GM12875 (cell line): ENCODE data around the gene CFTR.

Experiments used
- H3K4me3 ChIP-seq: one replicate; pipeline ENCODE4 v1.5.1; 2011; ENCODE audit warnings: low read depth, low read length, control low read depth
- TF ChIP-seq, protein P1 (sequence below): IDR thresholded peaks from 2 replicates; pipeline ENCODE4 v1.5.1; 2011; ENCODE audit warnings: low read depth, mild to moderate bottlenecking, control low read depth, inconsistent platforms, low read length, moderate library complexity, borderline replicate concordance; ENCODE audit not compliant: insufficient read depth

CFTR gene

DNA sequence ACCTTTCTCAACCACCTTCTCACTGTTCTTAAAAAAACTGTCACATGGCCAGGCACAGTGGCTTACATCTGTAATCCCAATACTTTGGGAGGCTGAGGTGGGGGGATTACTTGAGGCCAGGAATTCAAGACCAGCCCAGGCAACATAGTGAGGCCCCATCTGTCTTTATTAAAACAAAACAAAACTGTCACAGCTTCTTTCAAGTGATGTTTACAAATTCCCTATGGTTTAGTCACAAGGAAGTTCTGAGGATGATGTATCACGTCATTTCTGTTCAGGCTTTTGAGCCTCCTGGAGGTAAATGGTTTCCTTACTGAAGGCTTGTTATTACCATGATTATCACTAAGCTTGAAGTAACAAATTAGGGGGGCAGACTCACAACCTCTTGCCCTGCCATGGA lies 186.2 kb downstream of the CFTR start:
- no peak overlapping the region for H3K4me3 ChIP-seq
- TF ChIP-seq, protein P1, sequence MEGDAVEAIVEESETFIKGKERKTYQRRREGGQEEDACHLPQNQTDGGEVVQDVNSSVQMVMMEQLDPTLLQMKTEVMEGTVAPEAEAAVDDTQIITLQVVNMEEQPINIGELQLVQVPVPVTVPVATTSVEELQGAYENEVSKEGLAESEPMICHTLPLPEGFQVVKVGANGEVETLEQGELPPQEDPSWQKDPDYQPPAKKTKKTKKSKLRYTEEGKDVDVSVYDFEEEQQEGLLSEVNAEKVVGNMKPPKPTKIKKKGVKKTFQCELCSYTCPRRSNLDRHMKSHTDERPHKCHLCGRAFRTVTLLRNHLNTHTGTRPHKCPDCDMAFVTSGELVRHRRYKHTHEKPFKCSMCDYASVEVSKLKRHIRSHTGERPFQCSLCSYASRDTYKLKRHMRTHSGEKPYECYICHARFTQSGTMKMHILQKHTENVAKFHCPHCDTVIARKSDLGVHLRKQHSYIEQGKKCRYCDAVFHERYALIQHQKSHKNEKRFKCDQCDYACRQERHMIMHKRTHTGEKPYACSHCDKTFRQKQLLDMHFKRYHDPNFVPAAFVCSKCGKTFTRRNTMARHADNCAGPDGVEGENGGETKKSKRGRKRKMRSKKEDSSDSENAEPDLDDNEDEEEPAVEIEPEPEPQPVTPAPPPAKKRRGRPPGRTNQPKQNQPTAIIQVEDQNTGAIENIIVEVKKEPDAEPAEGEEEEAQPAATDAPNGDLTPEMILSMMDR: no peak

DNA sequence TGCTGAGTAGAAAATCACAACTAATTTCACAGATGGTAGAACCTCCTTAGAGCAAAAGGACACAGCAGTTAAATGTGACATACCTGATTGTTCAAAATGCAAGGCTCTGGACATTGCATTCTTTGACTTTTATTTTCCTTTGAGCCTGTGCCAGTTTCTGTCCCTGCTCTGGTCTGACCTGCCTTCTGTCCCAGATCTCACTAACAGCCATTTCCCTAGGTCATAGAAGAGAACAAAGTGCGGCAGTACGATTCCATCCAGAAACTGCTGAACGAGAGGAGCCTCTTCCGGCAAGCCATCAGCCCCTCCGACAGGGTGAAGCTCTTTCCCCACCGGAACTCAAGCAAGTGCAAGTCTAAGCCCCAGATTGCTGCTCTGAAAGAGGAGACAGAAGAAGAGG lies 186.9 kb downstream of the CFTR start:
- TF ChIP-seq, protein P1: no peak
- H3K4me3 ChIP-seq: no peak overlapping the region

DNA sequence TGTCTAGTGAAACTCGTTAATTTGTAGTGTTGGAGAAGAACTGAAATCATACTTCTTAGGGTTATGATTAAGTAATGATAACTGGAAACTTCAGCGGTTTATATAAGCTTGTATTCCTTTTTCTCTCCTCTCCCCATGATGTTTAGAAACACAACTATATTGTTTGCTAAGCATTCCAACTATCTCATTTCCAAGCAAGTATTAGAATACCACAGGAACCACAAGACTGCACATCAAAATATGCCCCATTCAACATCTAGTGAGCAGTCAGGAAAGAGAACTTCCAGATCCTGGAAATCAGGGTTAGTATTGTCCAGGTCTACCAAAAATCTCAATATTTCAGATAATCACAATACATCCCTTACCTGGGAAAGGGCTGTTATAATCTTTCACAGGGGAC lies 187.6 kb downstream of the CFTR start:
- TF ChIP-seq, protein P1: no peak
- no peak overlapping the region for H3K4me3 ChIP-seq

DNA sequence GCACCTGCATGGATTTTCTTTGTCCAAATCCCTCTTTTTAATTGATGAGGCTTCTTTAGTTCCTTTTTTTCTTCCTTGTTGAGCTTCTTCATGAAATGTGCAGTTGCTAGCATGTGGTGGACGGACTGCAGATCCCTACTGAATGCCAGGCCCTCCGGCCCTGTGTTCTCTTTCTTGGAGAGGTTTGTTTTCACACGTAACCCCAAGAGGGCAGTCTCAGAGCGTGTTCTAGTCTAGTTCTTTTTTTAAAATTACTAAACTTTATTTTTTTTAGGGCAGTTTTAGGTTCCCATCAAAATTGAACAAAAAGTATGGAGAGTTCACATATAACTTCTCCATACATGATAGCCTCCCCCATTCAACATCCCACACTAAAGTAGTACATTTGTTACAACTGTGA lies 190.0 kb downstream of the CFTR start:
- H3K4me3 ChIP-seq: no peak overlapping the region
- TF ChIP-seq, protein P1: no peak

DNA sequence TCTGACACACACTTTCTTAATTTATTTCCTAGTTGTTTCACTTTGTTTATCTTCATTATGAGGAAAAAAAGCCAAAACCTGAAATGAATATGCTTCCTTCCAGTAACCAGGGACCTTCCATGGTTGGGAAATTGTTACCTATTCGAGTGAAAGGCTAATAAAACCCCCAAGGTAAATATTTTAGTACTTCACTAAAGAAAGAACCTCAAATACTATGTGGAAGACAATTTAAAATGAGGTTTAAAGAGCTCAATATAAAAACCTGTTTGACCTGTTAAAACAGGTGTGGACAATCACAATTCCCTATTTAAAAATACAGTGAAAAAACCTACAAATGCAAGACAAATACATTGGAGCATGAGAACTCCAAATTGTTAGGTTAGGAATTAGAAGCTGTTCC lies 192.6 kb downstream of the CFTR start:
- TF ChIP-seq, protein P1: no peak
- H3K4me3 ChIP-seq: no peak overlapping the region

DNA sequence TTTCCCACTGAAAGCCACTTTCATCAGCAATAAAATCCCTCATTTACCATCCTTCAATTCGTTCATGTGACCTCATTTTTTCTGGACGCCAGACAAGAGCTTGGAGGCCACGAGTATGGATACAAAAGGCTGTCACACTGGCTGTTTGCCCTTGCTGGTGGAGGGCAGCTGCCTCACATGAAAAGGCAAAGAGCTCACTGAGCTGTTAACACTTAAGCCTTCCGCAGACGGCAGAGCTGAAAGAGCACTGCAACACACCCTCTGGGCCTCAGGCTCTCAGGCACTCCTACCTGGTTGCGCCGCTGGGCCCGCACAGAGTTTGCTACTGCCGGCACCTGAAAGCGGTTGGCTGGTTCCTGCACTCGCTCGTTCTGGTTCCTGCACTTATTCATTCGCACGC lies 193.5 kb downstream of the CFTR start:
- TF ChIP-seq, protein P1: no peak
- no peak overlapping the region for H3K4me3 ChIP-seq

DNA sequence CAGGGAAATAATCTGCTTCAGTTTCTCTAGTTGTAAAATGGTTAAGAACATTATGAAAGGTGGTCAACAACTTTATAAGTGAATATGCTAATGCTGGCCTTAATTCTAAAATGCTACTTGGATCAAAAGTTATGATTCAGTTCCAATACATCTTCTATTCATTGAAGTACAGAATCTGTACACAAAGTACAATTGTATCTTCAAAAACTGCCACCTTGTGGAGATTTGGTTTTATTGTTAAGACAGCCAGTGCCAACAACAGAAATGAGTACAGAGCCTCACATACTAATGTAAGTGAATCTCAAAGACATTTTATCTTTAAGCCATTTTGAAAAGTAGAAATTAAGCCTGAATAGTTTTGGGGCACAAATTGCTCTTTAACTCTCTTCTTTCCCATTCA lies 194.0 kb downstream of the CFTR start:
- no peak overlapping the region for H3K4me3 ChIP-seq
- TF ChIP-seq, protein P1: no peak
